ENCODE data around the gene EYA3.
A peak's percentile ranks its signal among the peaks of the same experiment; 100 is the strongest.

EYA3 gene

DNA sequence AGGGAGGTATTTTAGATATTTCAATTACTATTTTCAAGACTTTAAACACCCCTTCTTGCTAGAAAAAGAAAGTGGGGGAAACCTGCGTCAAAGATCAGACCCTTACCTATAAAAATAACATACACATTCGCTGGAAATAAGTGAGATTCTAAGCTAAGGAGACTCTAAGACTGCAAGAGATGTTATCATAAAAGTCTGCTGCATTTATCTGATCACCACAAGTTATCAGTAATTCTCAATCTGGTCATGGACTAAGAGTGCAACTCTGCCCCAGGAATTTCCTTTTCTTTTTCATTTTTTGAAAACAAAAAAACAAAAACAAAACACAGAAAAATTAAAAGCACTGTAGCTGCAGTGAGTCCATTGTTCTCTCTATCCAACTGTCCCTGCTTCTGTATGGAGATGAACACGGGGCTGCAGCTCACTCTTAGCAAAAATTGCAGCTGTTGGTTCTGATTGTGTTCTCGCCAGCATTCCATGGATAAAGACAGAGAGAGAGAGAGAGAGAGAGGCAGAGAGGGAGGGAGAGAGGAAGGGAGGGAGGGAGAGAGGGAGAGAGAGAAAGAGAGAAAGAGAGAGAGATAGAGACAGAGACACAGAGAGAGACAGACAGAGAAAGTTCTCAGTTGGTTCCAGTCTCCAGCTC lies 114.5 kb downstream of the EYA3 start:
- no peak overlapping the region for H3K4me3 ChIP-seq (replicated peaks in 1 of 2; ENCODE audit: low read depth in 2 of 2, low read length in 2 of 2)
- DNase-seq (ENCODE audit: low read depth in 2 of 2), result no peak
- TF ChIP-seq, protein P1, sequence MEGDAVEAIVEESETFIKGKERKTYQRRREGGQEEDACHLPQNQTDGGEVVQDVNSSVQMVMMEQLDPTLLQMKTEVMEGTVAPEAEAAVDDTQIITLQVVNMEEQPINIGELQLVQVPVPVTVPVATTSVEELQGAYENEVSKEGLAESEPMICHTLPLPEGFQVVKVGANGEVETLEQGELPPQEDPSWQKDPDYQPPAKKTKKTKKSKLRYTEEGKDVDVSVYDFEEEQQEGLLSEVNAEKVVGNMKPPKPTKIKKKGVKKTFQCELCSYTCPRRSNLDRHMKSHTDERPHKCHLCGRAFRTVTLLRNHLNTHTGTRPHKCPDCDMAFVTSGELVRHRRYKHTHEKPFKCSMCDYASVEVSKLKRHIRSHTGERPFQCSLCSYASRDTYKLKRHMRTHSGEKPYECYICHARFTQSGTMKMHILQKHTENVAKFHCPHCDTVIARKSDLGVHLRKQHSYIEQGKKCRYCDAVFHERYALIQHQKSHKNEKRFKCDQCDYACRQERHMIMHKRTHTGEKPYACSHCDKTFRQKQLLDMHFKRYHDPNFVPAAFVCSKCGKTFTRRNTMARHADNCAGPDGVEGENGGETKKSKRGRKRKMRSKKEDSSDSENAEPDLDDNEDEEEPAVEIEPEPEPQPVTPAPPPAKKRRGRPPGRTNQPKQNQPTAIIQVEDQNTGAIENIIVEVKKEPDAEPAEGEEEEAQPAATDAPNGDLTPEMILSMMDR (IDR thresholded peaks at IDR 0.05; ENCODE audit: low read depth, low read length), result no peak

DNA sequence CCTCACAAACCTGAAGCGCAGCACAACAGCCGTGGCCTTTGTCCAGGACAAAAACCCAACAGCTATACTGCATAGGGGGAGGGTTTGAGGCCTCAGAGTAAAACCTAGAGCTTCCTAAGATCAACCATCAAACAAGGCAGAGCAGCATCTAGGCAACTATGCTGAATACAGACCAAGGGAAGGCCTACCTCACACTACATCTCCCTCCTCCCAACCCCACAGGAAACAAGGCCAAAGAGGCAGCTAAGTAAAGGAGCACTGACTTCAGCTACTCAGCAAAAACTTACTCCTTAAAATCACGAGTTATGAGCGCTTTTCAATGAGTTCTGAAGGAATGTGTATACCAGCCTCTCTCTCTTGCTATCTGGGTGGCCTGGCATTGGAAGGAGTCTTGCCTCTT lies 116.3 kb downstream of the EYA3 start:
- TF ChIP-seq, protein P1 (IDR thresholded peaks at IDR 0.05; ENCODE audit: low read depth, low read length), result no peak

DNA sequence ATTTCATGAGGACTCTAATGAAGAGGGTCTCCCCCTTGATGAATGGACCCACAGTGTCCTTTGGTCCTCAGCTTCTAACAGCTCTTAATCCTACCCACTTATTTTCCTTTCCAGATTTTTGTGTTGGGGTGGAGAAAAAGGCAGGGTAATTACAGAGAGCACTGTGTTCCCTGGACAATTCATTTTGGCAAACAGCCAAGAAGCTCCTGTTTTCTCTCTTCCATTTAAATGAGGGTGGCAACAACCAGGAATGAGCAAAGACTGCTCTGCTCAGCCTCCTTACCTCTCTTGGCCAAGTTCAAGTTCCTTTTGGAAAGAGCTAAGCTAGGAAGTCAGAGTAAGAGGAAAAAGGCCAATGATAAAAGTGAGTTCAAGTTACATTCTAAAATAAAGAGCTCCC lies 116.7 kb downstream of the EYA3 start:
- peak; percentile 59 to 77 for DNase-seq (ENCODE audit: low read depth in 2 of 2)
- TF ChIP-seq, protein P1 (IDR thresholded peaks at IDR 0.05; ENCODE audit: low read depth, low read length), result no peak
- no peak overlapping the region for H3K4me3 ChIP-seq (replicated peaks in 1 of 2; ENCODE audit: low read depth in 2 of 2, low read length in 2 of 2)

More for the DNA sequence above, 116.3 kb downstream of the EYA3 start:
- H3K4me3 ChIP-seq (replicated peaks in 1 of 2; ENCODE audit: low read depth in 2 of 2, low read length in 2 of 2), result no peak overlapping the region
- no peak for DNase-seq (ENCODE audit: low read depth in 2 of 2)

DNA sequence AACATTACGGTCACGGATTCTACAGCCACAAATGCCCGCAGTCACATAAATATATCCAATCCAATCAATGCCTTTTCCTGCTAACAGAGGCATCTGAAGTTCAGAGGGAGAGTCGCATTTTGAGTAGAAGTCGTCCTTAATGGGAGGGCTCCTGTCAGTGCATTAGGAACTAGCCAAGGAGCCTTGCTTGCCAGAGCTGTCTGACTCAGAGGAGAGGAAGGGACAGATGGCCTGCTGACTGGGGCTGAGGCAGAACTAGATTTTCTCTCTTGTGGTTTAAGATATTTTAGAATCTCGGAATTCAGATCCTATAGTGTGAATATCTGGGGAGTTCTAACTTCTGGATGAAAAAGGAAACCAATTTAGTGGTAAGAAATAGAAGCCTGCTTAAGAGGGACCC lies 118.0 kb downstream of the EYA3 start:
- DNase-seq (ENCODE audit: low read depth in 2 of 2), result peak; percentile 78 to 86
- TF ChIP-seq, protein P1 (IDR thresholded peaks at IDR 0.05; ENCODE audit: low read depth, low read length), result no peak
- no peak overlapping the region for H3K4me3 ChIP-seq (replicated peaks in 1 of 2; ENCODE audit: low read depth in 2 of 2, low read length in 2 of 2)

DNA sequence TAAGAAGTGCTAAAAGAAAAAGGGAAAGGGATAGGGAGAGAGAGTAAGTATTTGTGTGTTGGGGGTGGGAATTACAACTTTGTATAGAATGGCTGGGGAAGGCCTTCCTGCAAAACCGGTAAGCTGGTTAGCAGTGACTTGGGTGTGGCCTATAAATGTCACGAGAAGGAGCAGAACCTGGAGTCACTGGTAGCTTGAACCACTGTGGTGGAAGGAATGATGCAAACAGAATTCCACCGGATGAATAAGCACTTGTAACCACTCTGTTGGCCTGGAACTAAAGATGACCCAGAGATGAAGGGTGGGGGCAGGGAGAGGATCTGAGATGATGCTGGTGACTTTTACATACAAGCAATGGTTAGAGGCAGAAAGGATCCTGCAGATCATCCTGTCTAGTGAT lies 119.7 kb downstream of the EYA3 start:
- TF ChIP-seq, protein P1 (IDR thresholded peaks at IDR 0.05; ENCODE audit: low read depth, low read length), result no peak
- DNase-seq (ENCODE audit: low read depth in 2 of 2), result peak; percentile 68 to 96
- no peak overlapping the region for H3K4me3 ChIP-seq (replicated peaks in 1 of 2; ENCODE audit: low read depth in 2 of 2, low read length in 2 of 2)

DNA sequence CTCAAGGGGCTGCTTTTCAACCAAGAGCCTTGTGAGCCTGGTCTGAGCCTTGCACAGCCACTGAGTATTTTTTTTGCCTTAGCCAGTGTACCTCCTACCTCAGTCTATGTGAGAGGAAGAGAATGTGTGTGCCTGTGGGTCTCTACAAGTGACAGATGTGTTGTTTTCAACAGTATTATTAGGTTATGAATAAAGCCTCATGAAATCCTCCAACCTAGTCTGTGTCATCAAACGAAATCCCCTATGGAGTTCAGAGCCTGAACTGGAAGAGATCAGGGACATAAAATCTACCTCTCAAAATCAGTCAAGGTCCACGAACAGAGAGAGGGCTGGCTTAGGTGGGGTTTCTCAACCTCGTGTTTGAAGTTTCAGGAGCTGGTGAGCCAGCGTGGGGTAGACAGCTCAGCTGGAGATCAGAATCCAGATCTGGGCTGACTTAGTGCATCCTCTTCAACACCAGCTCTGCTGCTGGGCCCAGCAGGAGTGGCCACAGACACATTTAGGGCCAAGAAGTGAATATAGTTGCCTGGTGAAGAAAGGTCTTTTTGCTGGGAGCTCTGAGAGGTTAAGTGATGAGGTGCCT lies 120.4 kb downstream of the EYA3 start:
- peak in 1 of 2 donors; percentile 12 for DNase-seq (ENCODE audit: low read depth in 2 of 2)
- H3K4me3 ChIP-seq (replicated peaks in 1 of 2; ENCODE audit: low read depth in 2 of 2, low read length in 2 of 2), result no peak overlapping the region
- TF ChIP-seq, protein P1 (IDR thresholded peaks at IDR 0.05; ENCODE audit: low read depth, low read length), result no peak
